ENCODE measurements around the gene ELOVL7. TPM values are rescaled to one million over a fixed set of nuclear protein-coding genes. Genes with fewer than 3 reads are reported as not detected.

Gene ELOVL7
- polyA plus RNA-seq, 3 donors: 0.21 to 0.36 (median 0.33) TPM

GRCh38 chr5:60826653-60827052 lies 17.4 kb downstream of the ELOVL7 start:
- TF ChIP-seq, protein P1, sequence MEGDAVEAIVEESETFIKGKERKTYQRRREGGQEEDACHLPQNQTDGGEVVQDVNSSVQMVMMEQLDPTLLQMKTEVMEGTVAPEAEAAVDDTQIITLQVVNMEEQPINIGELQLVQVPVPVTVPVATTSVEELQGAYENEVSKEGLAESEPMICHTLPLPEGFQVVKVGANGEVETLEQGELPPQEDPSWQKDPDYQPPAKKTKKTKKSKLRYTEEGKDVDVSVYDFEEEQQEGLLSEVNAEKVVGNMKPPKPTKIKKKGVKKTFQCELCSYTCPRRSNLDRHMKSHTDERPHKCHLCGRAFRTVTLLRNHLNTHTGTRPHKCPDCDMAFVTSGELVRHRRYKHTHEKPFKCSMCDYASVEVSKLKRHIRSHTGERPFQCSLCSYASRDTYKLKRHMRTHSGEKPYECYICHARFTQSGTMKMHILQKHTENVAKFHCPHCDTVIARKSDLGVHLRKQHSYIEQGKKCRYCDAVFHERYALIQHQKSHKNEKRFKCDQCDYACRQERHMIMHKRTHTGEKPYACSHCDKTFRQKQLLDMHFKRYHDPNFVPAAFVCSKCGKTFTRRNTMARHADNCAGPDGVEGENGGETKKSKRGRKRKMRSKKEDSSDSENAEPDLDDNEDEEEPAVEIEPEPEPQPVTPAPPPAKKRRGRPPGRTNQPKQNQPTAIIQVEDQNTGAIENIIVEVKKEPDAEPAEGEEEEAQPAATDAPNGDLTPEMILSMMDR (IDR thresholded peaks at IDR 0.05): no peak
- intact Hi-C loops (cut with micrococcal nuclease): no loop called here
- H3K9ac ChIP-seq (ENCODE audit: insufficient read depth, low read length, poor library complexity, severe bottlenecking): no peak overlapping the region
- H3K4me2 ChIP-seq (replicated peaks; ENCODE audit: extremely low read depth, low read length, poor library complexity, severe bottlenecking): no peak overlapping the region
- no peaks in the 10 kb centered on the region for H3K9me3 Mint-ChIP-seq
- no peaks in the 10 kb centered on the region for H3K27me3 Mint-ChIP-seq (ENCODE audit: low read depth in 3 of 3)
- no peaks in the 10 kb centered on the region for H4K20me1 ChIP-seq (ENCODE audit: insufficient read depth, low read length)
- H3K36me3 Mint-ChIP-seq: no peaks in the 10 kb centered on the region
- no peak overlapping the region for H2AFZ ChIP-seq (ENCODE audit: insufficient read depth, low read depth, low read length, poor library complexity, severe bottlenecking)
- H3K4me3 Mint-ChIP-seq: no peak overlapping the region
- no peak overlapping the region for H3K27ac Mint-ChIP-seq
- no peak overlapping the region for H3K4me3 ChIP-seq (replicated peaks in 1 of 3; ENCODE audit: low read depth in 2 of 3, low read length in 3 of 3)
- no peaks in the 10 kb centered on the region for H3K36me3 ChIP-seq (replicated peaks in 1 of 2; ENCODE audit: control insufficient read depth in 1 of 2, insufficient read depth in 2 of 2, low read length in 2 of 2)
- no peaks in the 10 kb centered on the region for H3K9me3 ChIP-seq (replicated peaks in 1 of 2; ENCODE audit: control insufficient read depth in 1 of 2, insufficient read depth in 1 of 2, low read length in 2 of 2)
- DNase-seq: no peak
- no peaks in the 10 kb centered on the region for H3K79me2 ChIP-seq (ENCODE audit: insufficient read depth, low read length)
- peaks cover 2% of the 10 kb centered on the region for H3K4me1 Mint-ChIP-seq
- H3K27me3 ChIP-seq (ENCODE audit: control insufficient read depth in 2 of 2, insufficient read depth in 2 of 2, low read length in 2 of 2): no peaks in the 10 kb centered on the region
- no peaks in the 10 kb centered on the region for H3K4me1 ChIP-seq (ENCODE audit: control insufficient read depth in 1 of 2, insufficient read depth in 2 of 2, low read length in 2 of 2)
- no peak overlapping the region for H3K27ac ChIP-seq (ENCODE audit: low read depth in 1 of 2, low read length in 2 of 2)

- no peaks in the 10 kb centered on the region for H3K27me3 ChIP-seq (ENCODE audit: control insufficient read depth in 2 of 2, insufficient read depth in 2 of 2, low read length in 2 of 2)
- H3K4me1 ChIP-seq (ENCODE audit: control insufficient read depth in 1 of 2, insufficient read depth in 2 of 2, low read length in 2 of 2): peaks cover 3 to 11% of the 10 kb centered on the region in 2 donors
- no peaks in the 10 kb centered on the region for H3K36me3 ChIP-seq (replicated peaks in 1 of 2; ENCODE audit: control insufficient read depth in 1 of 2, insufficient read depth in 2 of 2, low read length in 2 of 2)
- H3K27ac ChIP-seq (ENCODE audit: low read depth in 1 of 2, low read length in 2 of 2): no peak overlapping the region
- H3K9me3 ChIP-seq (replicated peaks in 1 of 2; ENCODE audit: control insufficient read depth in 1 of 2, insufficient read depth in 1 of 2, low read length in 2 of 2): no peaks in the 10 kb centered on the region
- no peak overlapping the region for H3K27ac Mint-ChIP-seq
- no peak overlapping the region for H3K9ac ChIP-seq (ENCODE audit: insufficient read depth, low read length, poor library complexity, severe bottlenecking)
- no CpG with 5 or more reads among the region's 1 CpG for WGBS (ENCODE audit: insufficient coverage)
- H3K4me3 ChIP-seq (replicated peaks in 1 of 3; ENCODE audit: low read depth in 2 of 3, low read length in 3 of 3): no peak overlapping the region
- H2AFZ ChIP-seq (ENCODE audit: insufficient read depth, low read depth, low read length, poor library complexity, severe bottlenecking): no peak overlapping the region
- no peaks in the 10 kb centered on the region for H3K36me3 Mint-ChIP-seq
- no peaks in the 10 kb centered on the region for H3K79me2 ChIP-seq (ENCODE audit: insufficient read depth, low read length)
- TF ChIP-seq, protein P1 (IDR thresholded peaks at IDR 0.05): no peak
- H3K4me2 ChIP-seq (replicated peaks; ENCODE audit: extremely low read depth, low read length, poor library complexity, severe bottlenecking): no peak overlapping the region
- H3K27me3 Mint-ChIP-seq (ENCODE audit: low read depth in 3 of 3): no peaks in the 10 kb centered on the region
- no peaks in the 10 kb centered on the region for H3K4me1 Mint-ChIP-seq
- intact Hi-C loops (cut with micrococcal nuclease): no loop called here
- H3K4me3 Mint-ChIP-seq: no peak overlapping the region
- no peaks in the 10 kb centered on the region for H4K20me1 ChIP-seq (ENCODE audit: insufficient read depth, low read length)
- H3K9me3 Mint-ChIP-seq: peaks cover 0 to 2% (median 0%) of the 10 kb centered on the region in 7 donors
- no peak for DNase-seq
These were observed 20.5 kb downstream of the ELOVL7 start for GRCh38 chr5:60823574-60823973.
